NCI-H1436 (cell line): ENCODE measurements around the gene CYSTM1.

Experiments used
- DNase-seq: peaks from one replicate; lab custom pipeline; 2025; lab: John Stamatoyannopoulos, UW

The CYSTM1 gene

DNA sequence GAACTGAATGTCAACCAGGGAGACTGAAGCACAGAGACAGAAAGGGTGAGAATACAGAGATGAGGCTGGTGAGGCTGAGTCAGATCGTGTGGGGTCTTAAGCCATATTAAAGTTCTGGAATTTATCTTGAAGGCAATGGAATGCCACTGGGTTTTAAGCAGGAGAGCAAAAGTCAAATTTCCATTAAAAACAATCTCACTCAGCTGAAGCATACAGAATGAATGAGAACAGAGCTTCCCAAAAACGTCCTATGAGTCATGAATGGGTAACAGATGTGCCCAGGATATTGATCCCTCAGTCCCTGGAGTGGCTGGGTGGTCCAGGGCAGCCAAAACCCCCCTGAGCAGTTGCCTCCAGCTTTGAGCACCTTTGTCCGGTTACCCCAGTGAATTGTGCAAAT is 83.0 kb downstream of the CYSTM1 start:
- no peak for DNase-seq

DNA sequence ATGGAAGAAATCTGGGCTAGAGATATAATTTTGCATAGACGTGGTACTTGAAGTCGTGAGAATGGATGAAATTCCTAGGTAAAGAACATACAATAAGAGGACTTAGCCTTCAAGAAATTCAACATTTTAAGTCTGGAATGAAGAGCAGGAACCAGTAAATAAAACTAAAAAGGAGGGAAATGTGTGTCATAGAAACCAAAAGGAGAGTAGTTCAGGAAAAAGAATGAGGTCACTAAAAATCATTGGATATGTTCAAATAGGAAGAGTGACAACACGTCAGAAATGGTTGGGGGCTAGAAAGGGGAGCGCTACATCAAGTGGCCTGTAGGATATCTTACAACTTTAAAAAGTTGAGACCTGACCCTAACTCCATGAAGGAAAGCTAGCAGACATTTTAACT is 83.9 kb downstream of the CYSTM1 start:
- DNase-seq = no peak

DNA sequence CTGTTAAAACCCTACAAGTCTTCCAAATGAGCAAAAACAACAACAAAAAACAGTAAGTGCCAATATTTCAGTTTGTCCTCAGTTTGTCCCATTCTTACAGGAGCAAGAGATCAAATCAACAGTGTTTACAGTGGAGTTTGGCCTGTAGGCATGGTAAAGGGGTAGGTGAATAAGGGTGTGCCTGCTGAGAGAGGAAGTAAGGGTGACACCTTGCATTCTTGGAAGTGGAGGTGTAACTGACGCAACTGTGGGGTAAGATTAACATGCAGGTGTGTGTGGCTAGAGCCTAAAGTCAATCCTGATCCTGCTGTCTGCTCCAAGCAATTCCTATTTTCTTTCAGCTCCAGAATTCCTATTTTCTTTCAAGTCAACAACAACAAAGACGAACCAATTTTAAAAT is 84.5 kb downstream of the CYSTM1 start:
- DNase-seq = no peak

- no peak for DNase-seq
Observed at GRCh38 chr5:140260089-140260656, 85.2 kb downstream of the CYSTM1 start.

- peak; percentile 37 for DNase-seq
Observed at GRCh38 chr5:140261403-140262171, 86.6 kb downstream of the CYSTM1 start.

DNA sequence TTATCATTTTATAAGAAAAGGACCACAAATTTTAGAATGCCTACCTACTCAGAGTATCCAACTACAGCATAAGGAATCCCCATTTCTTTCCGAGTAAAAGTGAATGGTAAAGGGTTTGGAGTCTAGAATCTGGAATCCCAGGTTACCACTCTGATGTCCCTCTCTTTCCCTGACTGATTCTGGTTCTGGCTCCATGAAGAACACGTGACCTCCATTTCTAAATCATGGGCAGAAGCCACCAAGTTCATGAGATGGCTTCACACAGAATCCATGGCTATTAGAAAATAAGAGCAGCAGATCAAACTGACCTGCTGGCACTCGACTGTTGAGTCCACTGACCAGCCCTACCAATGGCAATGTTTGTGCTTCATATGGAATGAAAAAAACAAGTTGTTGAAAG is 87.2 kb downstream of the CYSTM1 start:
- no peak for DNase-seq

DNA sequence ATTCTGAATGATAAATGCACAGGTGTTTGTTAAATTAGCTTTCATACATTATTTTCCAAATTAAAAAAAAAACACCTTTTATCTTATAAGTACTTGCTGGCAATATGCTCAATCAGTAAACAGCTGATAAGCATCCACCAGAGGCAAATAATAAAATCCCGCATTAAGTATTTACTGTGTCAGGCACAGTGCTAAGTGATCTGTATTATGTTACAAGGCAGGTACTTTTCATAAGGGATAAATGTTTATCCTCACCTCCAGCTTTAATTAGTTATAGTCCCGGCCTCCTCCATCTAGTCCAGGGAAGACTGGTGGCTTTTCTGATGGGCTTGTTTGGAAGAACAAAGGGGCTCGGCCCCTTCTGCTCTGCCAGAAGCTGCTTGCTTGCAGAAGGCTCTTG is 87.9 kb downstream of the CYSTM1 start:
- DNase-seq = no peak

DNA sequence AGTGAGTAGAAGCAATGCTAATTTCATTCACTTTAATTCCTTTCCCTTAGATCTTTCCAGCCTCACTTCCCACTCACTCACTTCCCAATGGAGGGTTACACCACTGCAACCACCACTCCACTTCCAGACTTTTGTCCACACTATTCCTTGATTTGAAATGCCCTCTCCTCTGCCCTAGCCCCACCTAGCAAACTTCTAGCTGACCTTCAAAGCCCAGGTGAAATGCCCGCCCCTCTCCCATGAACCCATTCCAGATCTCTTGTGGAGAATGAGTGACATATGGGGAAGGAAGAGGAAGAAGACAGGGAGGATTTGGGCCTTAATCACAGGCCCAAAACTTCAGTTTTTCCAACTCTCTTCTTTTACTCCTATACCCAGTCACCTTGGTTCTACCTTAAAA is 90.9 kb downstream of the CYSTM1 start:
- DNase-seq = no peak

DNA sequence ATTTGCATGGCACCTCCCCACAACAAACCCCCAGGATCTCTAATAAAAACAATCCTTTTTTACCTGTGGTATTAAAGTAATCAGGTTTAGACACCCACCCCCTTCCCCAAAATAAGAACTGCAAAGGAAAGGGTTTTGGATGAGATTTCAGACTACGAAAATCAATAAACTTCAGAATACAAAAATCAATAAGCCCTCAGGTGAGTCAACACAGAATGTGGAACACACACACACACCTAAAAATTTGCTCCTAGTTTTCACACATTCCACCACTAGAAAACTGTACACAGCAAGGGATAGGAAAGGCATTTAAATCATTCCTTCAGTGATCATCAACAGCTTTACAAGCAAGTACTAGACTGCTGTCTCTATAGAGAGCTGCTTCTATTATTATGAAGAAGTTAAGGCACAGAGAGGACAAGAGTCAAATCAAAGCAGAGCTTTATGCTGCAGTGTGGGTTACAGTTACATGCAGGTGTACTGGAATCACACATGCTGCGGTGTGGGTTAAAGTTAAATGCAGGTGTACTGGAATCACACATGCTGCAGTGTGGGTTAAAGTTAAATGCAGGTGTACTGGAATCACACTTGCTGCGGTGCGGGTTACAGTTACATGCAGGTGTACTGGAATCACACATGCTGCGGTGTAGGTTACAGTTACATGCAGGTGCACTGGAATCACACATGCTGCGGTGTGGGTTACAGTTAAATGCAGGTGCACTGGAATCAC is 91.6 kb downstream of the CYSTM1 start:
- no peak for DNase-seq

- DNase-seq = no peak
Observed at GRCh38 chr5:140267201-140267540, 92.2 kb downstream of the CYSTM1 start.

- no peak for DNase-seq
Observed at GRCh38 chr5:140267559-140268018, 92.6 kb downstream of the CYSTM1 start.

GRCh38 chr5:140270008-140270407 is 95.0 kb downstream of the CYSTM1 start:
- DNase-seq = no peak

DNA sequence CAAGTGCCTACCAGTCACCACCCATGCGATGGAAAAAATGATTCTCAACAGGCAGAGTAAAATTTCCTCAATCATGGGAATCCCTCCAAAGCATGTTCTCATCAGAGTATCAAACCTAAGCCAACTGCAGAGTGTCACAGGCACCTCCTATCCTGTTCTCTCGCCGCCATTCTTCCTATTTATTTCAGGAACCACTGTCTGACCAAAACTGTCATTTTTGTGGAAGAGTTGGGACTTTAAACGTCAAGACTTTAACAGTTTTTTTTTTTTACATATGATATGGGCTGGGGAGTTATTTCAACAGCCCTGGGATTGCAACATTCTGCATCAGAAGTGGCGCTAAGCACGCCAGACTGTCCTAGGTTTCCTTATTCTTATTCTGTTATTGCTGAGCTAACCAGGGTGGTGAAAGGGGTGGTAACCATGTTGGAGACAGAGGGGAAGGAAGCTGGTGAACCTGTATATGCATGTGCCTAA is 98.5 kb downstream of the CYSTM1 start:
- no peak for DNase-seq

DNA sequence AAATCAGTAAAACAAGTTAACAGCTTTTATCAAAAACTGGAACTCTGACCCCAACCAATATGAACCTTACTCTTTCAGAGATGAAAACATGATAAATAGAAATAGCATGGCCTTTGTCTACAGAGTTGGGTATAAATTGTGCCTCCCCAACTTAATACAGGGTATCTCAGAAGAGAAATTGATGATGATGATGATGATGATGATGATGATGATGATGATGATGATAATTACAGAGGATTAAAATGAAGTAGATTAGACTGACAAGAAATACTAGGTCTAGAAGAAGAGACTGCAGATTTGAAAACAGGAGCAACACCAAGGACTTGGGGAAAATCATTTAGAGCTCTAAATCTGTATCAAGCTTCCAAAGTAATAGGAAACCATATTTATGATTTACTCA is 100.8 kb downstream of the CYSTM1 start:
- DNase-seq = no peak

DNA sequence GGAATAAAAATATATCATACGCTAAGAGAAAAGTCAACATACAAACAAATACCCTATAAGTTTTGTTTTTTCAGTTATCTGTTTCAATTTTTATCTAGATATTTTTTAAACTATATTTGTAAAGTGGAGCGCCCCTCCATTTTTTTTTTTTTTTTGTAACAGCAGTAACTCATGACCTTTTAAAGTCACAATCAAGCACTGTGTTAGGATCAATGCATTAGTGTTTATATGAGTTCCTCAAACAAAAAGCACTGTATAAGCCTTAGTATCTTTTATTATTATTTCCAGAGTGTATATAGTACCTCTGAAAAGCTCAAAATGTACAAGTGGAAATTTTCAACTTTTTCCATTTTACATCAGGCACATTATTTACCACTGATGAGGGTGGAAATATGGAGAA is 107.3 kb downstream of the CYSTM1 start:
- DNase-seq = no peak

GRCh38 chr5:140284013-140284412 is 109.0 kb downstream of the CYSTM1 start:
- no peak for DNase-seq

- no peak for DNase-seq
Observed at GRCh38 chr5:140286424-140286823, 111.4 kb downstream of the CYSTM1 start.

GRCh38 chr5:140287801-140288521 is 113.0 kb downstream of the CYSTM1 start:
- DNase-seq = no peak

- no peak for DNase-seq
Observed at GRCh38 chr5:140292212-140293036, 117.4 kb downstream of the CYSTM1 start.
